H1 (cell line): Measurements from ENCODE around the gene TAAR8. TPM values are rescaled to one million over a fixed set of nuclear protein-coding genes. Genes with fewer than 3 reads are reported as not detected.

Experiments
- CTCF ChIA-PET: fragments of 300-600 bp; sonication (Branson Sonifier 250); formaldehyde crosslinking; loops from one replicate; lab custom pipeline; 2021; ENCODE audit not compliant: partially characterized antibody; lab: Charles Lee
- POLR2A ChIA-PET: fragments of 300-600 bp; sonication (Branson Sonifier 250); formaldehyde crosslinking; loops from one replicate; lab custom pipeline; 2021; ENCODE audit warnings: inconsistent platforms; ENCODE audit not compliant: partially characterized antibody; lab: Charles Lee
- DNase-seq, 2 experiments: peaks; one replicate each; pipeline versions ENCODE4 v3.0.0 to v3.0.0-alpha.2; 2010 to 2022; ENCODE audit warnings: low spot score in 2 of 2, low read depth in 1 of 2, mixed read lengths in 1 of 2
- FAIRE-seq: peaks from 2 replicates; lab custom pipeline; 2011; peaks lifted over from hg19 to GRCh38; lab: Jason Lieb, UNC
- H2AFZ ChIP-seq: 2 replicates; pipeline ENCODE4 v1.8.1; 2012; ENCODE audit warnings: low read length, inconsistent platforms
- H2AK5ac ChIP-seq: 2 replicates; pipeline ENCODE4 v1.6.1; 2013; ENCODE audit warnings: low read depth, low read length
- H2BK120ac ChIP-seq: replicated peaks from 2 replicates; pipeline ENCODE3; 2013; ENCODE audit warnings: low read depth, low read length, inconsistent platforms
- H2BK12ac ChIP-seq: 2 replicates; pipeline ENCODE4 v1.6.1; 2013; ENCODE audit warnings: low read depth, low read length
- H2BK15ac ChIP-seq: 2 replicates; pipeline ENCODE4 v1.6.1; 2013; ENCODE audit warnings: low read length
- H2BK20ac ChIP-seq: 2 replicates; pipeline ENCODE4 v1.6.1; 2013; ENCODE audit warnings: low read length
- H2BK5ac ChIP-seq: 2 replicates; pipeline ENCODE4 v1.6.1; 2013; ENCODE audit warnings: low read depth, low read length
- H3K14ac ChIP-seq: 2 replicates; pipeline ENCODE4 v1.6.1; 2013; ENCODE audit warnings: inconsistent platforms; ENCODE audit not compliant: insufficient read length
- H3K18ac ChIP-seq: 2 replicates; pipeline ENCODE4 v1.6.1; 2013; ENCODE audit warnings: low read length; ENCODE audit errors: extremely low read depth
- H3K23ac ChIP-seq: 2 replicates; pipeline ENCODE4 v1.6.1; 2013; ENCODE audit warnings: inconsistent platforms; ENCODE audit not compliant: insufficient read length
- H3K23me2 ChIP-seq: 2 replicates; pipeline ENCODE4 v1.6.1; 2013; ENCODE audit warnings: low read depth, low read length
- H3K27ac ChIP-seq: 2 replicates; pipeline ENCODE4 v1.6.1; 2011; ENCODE audit warnings: low read depth, low read length, inconsistent platforms
- H3K27me3 ChIP-seq, 4 experiments: replicated peaks in 1 of 4; 1 replicate in 1 of 4; 2 replicates in 3 of 4; pipeline versions ENCODE4 v1.6.1 to v1.8.1; 2011 to 2013; ENCODE audit warnings: low read length in 3 of 4, mild to moderate bottlenecking in 3 of 4, inconsistent platforms in 2 of 4, mixed read lengths in 2 of 4, moderate library complexity in 1 of 4; ENCODE audit not compliant: control insufficient read depth in 3 of 4, insufficient read depth in 3 of 4; ENCODE audit errors: extremely low read depth in 1 of 4
- H3K36me3 ChIP-seq, 4 experiments: 2 replicates each; pipeline versions ENCODE4 v1.6.1 to v1.8.1; 2011 to 2013; ENCODE audit warnings: mild to moderate bottlenecking in 4 of 4, low read length in 3 of 4, moderate library complexity in 2 of 4, control low read depth in 1 of 4, inconsistent platforms in 1 of 4; ENCODE audit not compliant: insufficient read depth in 4 of 4, control insufficient read depth in 2 of 4
- H3K4ac ChIP-seq: replicated peaks from 2 replicates; pipeline ENCODE3; 2013; ENCODE audit warnings: low read length, low read depth, mixed read lengths, inconsistent platforms; ENCODE audit not compliant: insufficient read length
- H3K4me1 ChIP-seq, 4 experiments: replicated peaks in 1 of 4; 1 replicate in 1 of 4; 2 replicates in 3 of 4; pipeline versions ENCODE4 v1.6.1 to v1.8.1; 2011 to 2013; ENCODE audit warnings: low read length in 3 of 4, inconsistent platforms in 2 of 4, mixed read lengths in 1 of 4; ENCODE audit not compliant: insufficient read depth in 4 of 4, control insufficient read depth in 3 of 4
- H3K4me2 ChIP-seq, 2 experiments: 2 replicates each; pipeline versions ENCODE4 v1.6.1 to v1.8.1; 2011 to 2013; ENCODE audit warnings: low read depth in 2 of 2, low read length in 2 of 2, control low read depth in 1 of 2, inconsistent platforms in 1 of 2, mild to moderate bottlenecking in 1 of 2; ENCODE audit not compliant: insufficient read depth in 1 of 2
- H3K4me3 ChIP-seq, 4 experiments: fragments of 200-600, 300-600 bp in 1 of 4; sonication (generic), shearing (Covaris generic), sonication (Bioruptor Twin) in 1 of 4; 2 replicates each; pipeline versions ENCODE4 v1.5.1 to v1.8.1; 2011 to 2016; ENCODE audit warnings: low read length in 4 of 4, low read depth in 3 of 4, control low read depth in 2 of 4, inconsistent platforms in 2 of 4, mild to moderate bottlenecking in 2 of 4, mixed read lengths in 1 of 4, moderate library complexity in 1 of 4; ENCODE audit not compliant: insufficient read depth in 2 of 4; ENCODE audit errors: extremely low read depth in 1 of 4
- H3K56ac ChIP-seq: replicated peaks from 2 replicates; pipeline ENCODE3; 2013; ENCODE audit warnings: low read depth, mild to moderate bottlenecking, mixed read lengths, low read length, inconsistent platforms; ENCODE audit not compliant: insufficient read length
- H3K79me1 ChIP-seq: 2 replicates; pipeline ENCODE4 v1.6.1; 2013; ENCODE audit warnings: low read depth, low read length, control low read depth
- H3K79me2 ChIP-seq, 2 experiments: 2 replicates each; pipeline versions ENCODE4 v1.6.1 to v1.8.1; 2012 to 2013; ENCODE audit warnings: low read length in 2 of 2, mild to moderate bottlenecking in 2 of 2, inconsistent platforms in 1 of 2; ENCODE audit not compliant: insufficient read depth in 2 of 2, control insufficient read depth in 1 of 2
- H3K9ac ChIP-seq, 4 experiments: replicated peaks in 1 of 4; 1 replicate in 1 of 4; 2 replicates in 3 of 4; pipeline versions ENCODE4 v1.6.1 to v1.8.1; 2011 to 2013; ENCODE audit warnings: low read depth in 3 of 4, low read length in 3 of 4, control low read depth in 2 of 4, mild to moderate bottlenecking in 2 of 4, moderate library complexity in 2 of 4, inconsistent platforms in 1 of 4; ENCODE audit errors: extremely low read depth in 1 of 4
- H3K9me3 ChIP-seq, 2 experiments: 2 replicates each; pipeline versions ENCODE4 v1.6.1 to v1.8.1; 2012 to 2013; ENCODE audit warnings: mild to moderate bottlenecking in 2 of 2, moderate library complexity in 2 of 2, control low read depth in 1 of 2, inconsistent platforms in 1 of 2, low read depth in 1 of 2, low read length in 1 of 2, mixed read lengths in 1 of 2; ENCODE audit not compliant: insufficient read depth in 2 of 2
- H4K20me1 ChIP-seq, 2 experiments: replicated peaks in 1 of 2; 2 replicates each; pipeline versions ENCODE3 to v1.8.1; 2011 to 2013; ENCODE audit warnings: inconsistent platforms in 2 of 2, low read length in 2 of 2, mild to moderate bottlenecking in 1 of 2; ENCODE audit not compliant: insufficient read depth in 2 of 2, control insufficient read depth in 1 of 2
- H4K5ac ChIP-seq: 2 replicates; pipeline ENCODE4 v1.6.1; 2013; ENCODE audit warnings: low read length, low read depth, mixed read lengths, inconsistent platforms; ENCODE audit not compliant: insufficient read length
- H4K8ac ChIP-seq: 2 replicates; pipeline ENCODE4 v1.8.0; 2013; ENCODE audit warnings: mild to moderate bottlenecking, moderate library complexity, low read length, inconsistent platforms; ENCODE audit not compliant: insufficient read depth; ENCODE audit errors: extremely low read depth
- H4K91ac ChIP-seq: replicated peaks from 2 replicates; pipeline ENCODE3; 2013; ENCODE audit warnings: low read length, mixed read lengths, inconsistent platforms; ENCODE audit not compliant: insufficient read length
- BACH1 ChIP-seq: IDR thresholded peaks from 2 replicates; pipeline ENCODE4 v1.6.1; 2012; ENCODE audit warnings: low read length, improper control_type of control experiment
- BCL11A ChIP-seq, 2 experiments: IDR thresholded peaks; one replicate each; pipeline ENCODE4 v1.6.1; 2011; ENCODE audit warnings: low read depth in 2 of 2, low read length in 2 of 2, mild to moderate bottlenecking in 2 of 2
- CHD1 ChIP-seq: IDR thresholded peaks from 2 replicates; pipeline ENCODE4 v1.6.1; 2012; ENCODE audit warnings: low read depth, low read length, improper control_type of control experiment
- PHF8 ChIP-seq: fragments of 200-600 bp; sonication (generic); conservative IDR thresholded peaks from 2 replicates; pipeline ENCODE4 v1.7.1; 2012; ENCODE audit warnings: low read depth, mild to moderate bottlenecking, inconsistent platforms, low read length, moderate library complexity
- RAD21 ChIP-seq, 2 experiments: IDR thresholded peaks in 1 of 2; conservative IDR thresholded peaks in 1 of 2; 2 replicates each; pipeline ENCODE4 v1.6.1; 2011; ENCODE audit warnings: low read depth in 2 of 2, low read length in 2 of 2, improper control_type of control experiment in 1 of 2, inconsistent platforms in 1 of 2, mild to moderate bottlenecking in 1 of 2, moderate library complexity in 1 of 2
- SAP30 ChIP-seq: fragments of 300-600 bp; sonication (generic); IDR thresholded peaks from 2 replicates; pipeline ENCODE4 v1.7.1; 2012; ENCODE audit warnings: low read length, moderate library complexity, mild to moderate bottlenecking, inconsistent platforms; ENCODE audit not compliant: insufficient read depth, insufficient replicate concordance
- SIX5 ChIP-seq: IDR thresholded peaks from 2 replicates; pipeline ENCODE4 v1.6.1; 2011; ENCODE audit warnings: mild to moderate bottlenecking, low read depth, low read length
- TCF12 ChIP-seq: IDR thresholded peaks from 2 replicates; pipeline ENCODE4 v1.6.1; 2011; ENCODE audit warnings: low read depth, mild to moderate bottlenecking, low read length
- WGBS, 2 experiments: shearing (Covaris generic) in 1 of 2; methylation state at CpG; one replicate each; pipeline versions ENCODE4 v1.1.6 to v1.1.7; 2013 to 2015; ENCODE audit warnings: low lambda C conversion rate in 2 of 2, mixed read lengths in 2 of 2, inconsistent platforms in 1 of 2, low coverage in 1 of 2, missing lambda C conversion rate in 1 of 2; ENCODE audit not compliant: insufficient replicate concordance in 2 of 2, insufficient coverage in 1 of 2, insufficient read length in 1 of 2; ENCODE audit errors: extremely low coverage in 1 of 2, missing lambda C conversion rate in 1 of 2; 5-methylcytosine and 5-hydroxymethylcytosine counted together
- polyA plus RNA-seq, 7 experiments: library from polyadenylated mRNA; depleted of rRNA in 3 of 7; stranded (reverse) in 5 of 7; unstranded in 2 of 7; fragments of >200 nt in 5 of 7; fragments of 200-250 nt in 2 of 7; gene quantifications; 1 replicate in 5 of 7; 2 replicates in 1 of 7; 4 replicates in 1 of 7; pipeline versions ENCODE4 v1.2.1 to v1.2.3, GENCODE V29; 2011 to 2013; ENCODE audit warnings: missing spikeins in 2 of 7, mixed read lengths in 2 of 7
- total RNA-seq: library from RNA; stranded (reverse); fragmentation: NEBNext Ultra II Directional; extraction: Animal tissue kit (Norgen Biotek cat#: 25700); gene quantifications from 2 replicates; pipeline ENCODE4 v1.2.1, GENCODE V29; 2021
- TF ChIP-seq, protein P1 (sequence below), 3 experiments: IDR thresholded peaks; 1 replicate in 2 of 3; 2 replicates in 1 of 3; pipeline versions ENCODE4 v1.5.1 to v1.6.1; 2011; ENCODE audit warnings: low read length in 3 of 3, mild to moderate bottlenecking in 3 of 3, inconsistent platforms in 2 of 3, low read depth in 1 of 3, moderate library complexity in 1 of 3; ENCODE audit not compliant: insufficient read depth in 1 of 3; ENCODE audit errors: control extremely low read depth in 1 of 3

TAAR8 gene
- total and polyA plus RNA-seq, 2 of the 8 experiments (the other 6 are each of a cell fraction or from before 2014, with no cell fraction given): not detected

DNA sequence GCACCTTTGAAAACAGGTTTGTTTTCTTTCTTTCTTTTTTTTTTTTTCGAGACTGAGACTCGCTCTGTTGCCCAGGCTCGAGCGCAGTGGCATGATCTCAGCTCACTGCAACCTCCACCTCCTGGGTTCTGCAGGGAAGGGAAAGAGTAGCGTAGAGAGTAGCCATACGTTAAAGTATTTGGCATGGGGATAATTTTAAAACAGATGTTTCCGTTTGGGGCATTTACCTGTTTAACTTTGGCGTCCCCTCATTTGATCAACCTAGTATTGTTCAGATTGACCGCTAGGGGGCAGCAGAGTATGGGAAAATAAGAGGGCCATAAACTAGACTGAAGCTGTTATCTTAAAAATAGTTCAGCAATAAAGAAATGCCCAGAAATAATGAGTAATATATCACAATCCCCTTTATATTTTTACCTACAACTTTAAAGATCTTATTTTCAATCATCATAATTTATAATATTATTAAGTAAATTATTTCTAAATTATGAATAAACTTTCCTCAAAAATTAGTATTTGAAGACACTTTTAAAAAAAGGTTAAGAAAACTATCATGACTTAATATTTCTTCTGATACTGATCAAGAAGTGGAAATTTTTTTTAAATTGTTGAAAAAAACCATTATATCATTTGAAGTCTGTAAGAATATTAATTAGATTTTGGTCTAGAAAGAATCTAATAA, 22.0 kb upstream of the TAAR8 start:
- POLR2A ChIA-PET: interaction anchor here (0.6 to 1.8 kb wide), 2 partner anchors 284 to 290 kb away, joined by 3 read pairs; partner anchors contain the start of gene RPS12
- TF ChIP-seq, protein P1, sequence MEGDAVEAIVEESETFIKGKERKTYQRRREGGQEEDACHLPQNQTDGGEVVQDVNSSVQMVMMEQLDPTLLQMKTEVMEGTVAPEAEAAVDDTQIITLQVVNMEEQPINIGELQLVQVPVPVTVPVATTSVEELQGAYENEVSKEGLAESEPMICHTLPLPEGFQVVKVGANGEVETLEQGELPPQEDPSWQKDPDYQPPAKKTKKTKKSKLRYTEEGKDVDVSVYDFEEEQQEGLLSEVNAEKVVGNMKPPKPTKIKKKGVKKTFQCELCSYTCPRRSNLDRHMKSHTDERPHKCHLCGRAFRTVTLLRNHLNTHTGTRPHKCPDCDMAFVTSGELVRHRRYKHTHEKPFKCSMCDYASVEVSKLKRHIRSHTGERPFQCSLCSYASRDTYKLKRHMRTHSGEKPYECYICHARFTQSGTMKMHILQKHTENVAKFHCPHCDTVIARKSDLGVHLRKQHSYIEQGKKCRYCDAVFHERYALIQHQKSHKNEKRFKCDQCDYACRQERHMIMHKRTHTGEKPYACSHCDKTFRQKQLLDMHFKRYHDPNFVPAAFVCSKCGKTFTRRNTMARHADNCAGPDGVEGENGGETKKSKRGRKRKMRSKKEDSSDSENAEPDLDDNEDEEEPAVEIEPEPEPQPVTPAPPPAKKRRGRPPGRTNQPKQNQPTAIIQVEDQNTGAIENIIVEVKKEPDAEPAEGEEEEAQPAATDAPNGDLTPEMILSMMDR (IDR thresholded peaks at IDR 0.05; ENCODE audit: control extremely low read depth in 1 of 3, insufficient read depth in 1 of 3, low read depth in 1 of 3, low read length in 3 of 3): peak in 2 of 3 experiments; percentile 64 to 71; a peak in 3 of 4 replicates
- TF ChIP-seq BCL11A (IDR thresholded peaks at IDR 0.05; ENCODE audit: low read depth in 2 of 2, low read length in 2 of 2) (no peak), PHF8 (no peak), SAP30 (no peak), RAD21 (IDR thresholded peaks at IDR 0.05 in 1 of 2, conservative IDR thresholded peaks at IDR 0.05 in 1 of 2; ENCODE audit: low read depth in 2 of 2, low read length in 2 of 2) (peak; percentile 85), BACH1 (no peak), TCF12 (no peak), SIX5 (no peak), CHD1 (no peak)

More for the DNA sequence above, 22.0 kb upstream of the TAAR8 start:
- Histone ChIP-seq H3K23ac (no peak overlapping the region), H3K4ac (no peak overlapping the region), H2AFZ (peak overlapping the region; percentile 99), H4K20me1 (no peaks in the 10 kb centered on the region), H3K23me2 (no peaks in the 10 kb centered on the region), H2BK20ac (no peak overlapping the region), H3K18ac (no peak overlapping the region), H3K4me2 (peak overlapping the region in 1 of 2 experiments; percentile 43; a peak in 2 of 4 replicates), H4K8ac (peak overlapping the region; percentile 43; the same call in 1 of the 2 replicates), H3K4me3 (peak overlapping the region in 1 of 4 experiments; percentile 38; a peak in 1 of 8 replicates), H3K14ac (no peak overlapping the region), H3K36me3 (no peaks in the 10 kb centered on the region), H2BK12ac (no peak overlapping the region), H4K91ac (no peak overlapping the region), H2AK5ac (no peak overlapping the region), H4K5ac (no peak overlapping the region), H3K27me3 (no peaks in the 10 kb centered on the region), H2BK5ac (no peak overlapping the region), H2BK120ac (no peak overlapping the region), H3K56ac (no peak overlapping the region), H3K9ac (no peak overlapping the region; a peak in 1 of 7 replicates), H3K27ac (no peak overlapping the region), H3K4me1 (peaks cover 0 to 2% (median 0%) of the 10 kb centered on the region in 4 experiments; a peak in 2 of 7 replicates), H2BK15ac (no peak overlapping the region), H3K9me3 (no peaks in the 10 kb centered on the region), H3K79me2 (no peaks in the 10 kb centered on the region), H3K79me1 (no peaks in the 10 kb centered on the region)
- FAIRE-seq (no peak), DNase-seq (peak in 1 of 2 experiments; percentile 77)
- CTCF ChIA-PET: interaction anchor here (0.6 to 2.6 kb wide), 25 partner anchors 10 to 1467 kb away, joined by 3 to 15 read pairs (median 3); no protein-coding TSS in a partner anchor
- WGBS, 2 experiments: 44% methylated on average over 9 of the region's 9 CpGs; no CpG with 5 or more reads in 1 of the 2 experiments
